ENCODE data around the gene DGKE.

Gene DGKE

DNA sequence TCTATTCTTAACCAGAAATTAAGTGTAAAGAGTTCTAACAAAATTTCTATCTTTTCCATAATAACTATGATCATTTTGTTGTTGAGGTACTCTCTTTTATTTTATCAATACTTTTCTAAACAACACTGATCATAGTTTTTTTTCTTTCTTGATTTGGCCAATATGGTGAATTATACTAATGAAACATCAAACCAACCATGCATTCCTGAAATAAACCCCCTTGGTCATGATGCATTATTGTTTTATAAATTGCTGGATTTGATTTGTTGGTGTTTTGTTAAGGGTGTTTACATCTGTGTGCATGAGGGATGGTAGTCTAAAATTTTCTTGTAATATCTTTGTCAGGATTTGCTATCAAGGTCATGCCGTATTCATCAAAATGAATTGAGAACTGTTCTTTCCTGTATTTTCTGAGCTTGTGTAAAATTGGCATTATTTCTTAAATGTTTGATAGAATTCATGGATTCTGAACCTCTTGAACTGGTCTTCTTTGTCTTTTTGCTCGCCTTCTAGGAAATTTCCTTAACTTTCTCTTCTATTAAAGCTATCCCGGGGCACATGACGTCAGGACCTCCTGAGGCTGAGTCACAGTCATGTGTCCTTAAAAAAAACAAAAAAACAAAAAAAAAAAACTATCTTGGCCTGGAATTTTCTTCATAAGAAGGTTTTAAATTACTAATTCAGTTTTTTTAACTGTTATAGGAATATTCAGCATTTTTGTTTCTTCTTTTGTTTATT lies 83.8 kb downstream of the DGKE start:
- TF ChIP-seq, protein P1, sequence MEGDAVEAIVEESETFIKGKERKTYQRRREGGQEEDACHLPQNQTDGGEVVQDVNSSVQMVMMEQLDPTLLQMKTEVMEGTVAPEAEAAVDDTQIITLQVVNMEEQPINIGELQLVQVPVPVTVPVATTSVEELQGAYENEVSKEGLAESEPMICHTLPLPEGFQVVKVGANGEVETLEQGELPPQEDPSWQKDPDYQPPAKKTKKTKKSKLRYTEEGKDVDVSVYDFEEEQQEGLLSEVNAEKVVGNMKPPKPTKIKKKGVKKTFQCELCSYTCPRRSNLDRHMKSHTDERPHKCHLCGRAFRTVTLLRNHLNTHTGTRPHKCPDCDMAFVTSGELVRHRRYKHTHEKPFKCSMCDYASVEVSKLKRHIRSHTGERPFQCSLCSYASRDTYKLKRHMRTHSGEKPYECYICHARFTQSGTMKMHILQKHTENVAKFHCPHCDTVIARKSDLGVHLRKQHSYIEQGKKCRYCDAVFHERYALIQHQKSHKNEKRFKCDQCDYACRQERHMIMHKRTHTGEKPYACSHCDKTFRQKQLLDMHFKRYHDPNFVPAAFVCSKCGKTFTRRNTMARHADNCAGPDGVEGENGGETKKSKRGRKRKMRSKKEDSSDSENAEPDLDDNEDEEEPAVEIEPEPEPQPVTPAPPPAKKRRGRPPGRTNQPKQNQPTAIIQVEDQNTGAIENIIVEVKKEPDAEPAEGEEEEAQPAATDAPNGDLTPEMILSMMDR (IDR thresholded peaks at IDR 0.05; ENCODE audit: low read depth, low read length), result no peak
- in situ Hi-C loops (cut with HindIII; ENCODE audit: low sequenced_read_pairs), result no loop called here
- H3K4me3 ChIP-seq (ENCODE audit: low read depth, low read length), result no peak overlapping the region
- no peak for DNase-seq (ENCODE audit: low read depth, low spot score)

DNA sequence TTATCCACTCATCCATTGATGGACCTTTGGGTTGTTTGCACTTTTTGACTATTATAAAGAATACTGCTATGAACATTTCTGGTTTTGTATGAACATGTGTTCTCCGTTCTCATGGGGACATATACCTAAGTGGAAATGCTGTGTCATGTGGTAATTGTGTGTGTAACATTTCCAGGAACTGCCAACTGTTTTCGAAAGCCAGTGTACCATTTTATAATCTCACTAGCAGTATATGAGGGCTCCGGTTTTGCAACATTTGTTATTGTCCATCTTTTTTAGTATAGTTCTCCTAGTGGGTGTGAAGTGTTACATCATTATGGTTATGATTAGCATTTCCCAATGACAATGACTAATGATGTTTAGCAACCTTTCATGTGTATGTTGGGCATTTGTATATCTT lies 85.0 kb downstream of the DGKE start:
- DNase-seq (ENCODE audit: low read depth, low spot score), result no peak
- H3K4me3 ChIP-seq (ENCODE audit: low read depth, low read length), result no peak overlapping the region
- TF ChIP-seq, protein P1 (IDR thresholded peaks at IDR 0.05; ENCODE audit: low read depth, low read length), result no peak
- in situ Hi-C loops (cut with HindIII; ENCODE audit: low sequenced_read_pairs), result no loop called here
